Activated CD4-positive, CD25-positive, alpha-beta regulatory T cell treated with anti-CD3 and anti-CD28 coated beads, Interleukin-2, amount 50 U/mL, for 16 hours (primary cell): ENCODE results near the gene NAALADL2.

ENCODE experiments used
- DNase-seq: peaks from one replicate; pipeline ENCODE4 v3.0.0-alpha.2; 2020; ENCODE audit warnings: low read depth, low spot score

The NAALADL2 gene

GRCh38 chr3:174960898-174961297 lies 101.8 kb downstream of the NAALADL2 start:
- DNase-seq: no peak

GRCh38 chr3:174973465-174973864 lies 114.3 kb downstream of the NAALADL2 start:
- no peak for DNase-seq

- no peak for DNase-seq
These were observed 127.6 kb downstream of the NAALADL2 start for GRCh38 chr3:174986685-174987084.

- no peak for DNase-seq
These were observed 142.0 kb downstream of the NAALADL2 start for GRCh38 chr3:175001091-175001490.

- DNase-seq: no peak
These were observed 143.6 kb downstream of the NAALADL2 start for GRCh38 chr3:175002732-175003143.

GRCh38 chr3:175003590-175003989 lies 144.5 kb downstream of the NAALADL2 start:
- no peak for DNase-seq

- no peak for DNase-seq
These were observed 146.1 kb downstream of the NAALADL2 start for GRCh38 chr3:175005193-175005592.

GRCh38 chr3:175005881-175006280 lies 146.7 kb downstream of the NAALADL2 start:
- no peak for DNase-seq

GRCh38 chr3:175007306-175007705 lies 148.2 kb downstream of the NAALADL2 start:
- no peak for DNase-seq

GRCh38 chr3:175009295-175009694 lies 150.2 kb downstream of the NAALADL2 start:
- no peak for DNase-seq

- DNase-seq: no peak
These were observed 156.0 kb downstream of the NAALADL2 start for GRCh38 chr3:175015056-175015635.

GRCh38 chr3:175018946-175019727 lies 160.0 kb downstream of the NAALADL2 start:
- DNase-seq: no peak

GRCh38 chr3:175020101-175020500 lies 161.0 kb downstream of the NAALADL2 start:
- no peak for DNase-seq

- DNase-seq: no peak
These were observed 170.7 kb downstream of the NAALADL2 start for GRCh38 chr3:175029828-175030227.

- DNase-seq: no peak
These were observed 180.7 kb downstream of the NAALADL2 start for GRCh38 chr3:175039875-175040274.

GRCh38 chr3:175041369-175041768 lies 182.2 kb downstream of the NAALADL2 start:
- DNase-seq: no peak

GRCh38 chr3:175046601-175047000 lies 187.5 kb downstream of the NAALADL2 start:
- no peak for DNase-seq

GRCh38 chr3:175047786-175048185 lies 188.7 kb downstream of the NAALADL2 start:
- DNase-seq: no peak

GRCh38 chr3:175057401-175057800 lies 198.3 kb downstream of the NAALADL2 start:
- no peak for DNase-seq

GRCh38 chr3:175059788-175060187 lies 200.7 kb downstream of the NAALADL2 start:
- DNase-seq: no peak

GRCh38 chr3:175065497-175065896 lies 206.4 kb downstream of the NAALADL2 start:
- no peak for DNase-seq

- no peak for DNase-seq
These were observed 207.7 kb downstream of the NAALADL2 start for GRCh38 chr3:175066617-175067415.
